ENCODE results near the gene BOLA1.

DNA sequence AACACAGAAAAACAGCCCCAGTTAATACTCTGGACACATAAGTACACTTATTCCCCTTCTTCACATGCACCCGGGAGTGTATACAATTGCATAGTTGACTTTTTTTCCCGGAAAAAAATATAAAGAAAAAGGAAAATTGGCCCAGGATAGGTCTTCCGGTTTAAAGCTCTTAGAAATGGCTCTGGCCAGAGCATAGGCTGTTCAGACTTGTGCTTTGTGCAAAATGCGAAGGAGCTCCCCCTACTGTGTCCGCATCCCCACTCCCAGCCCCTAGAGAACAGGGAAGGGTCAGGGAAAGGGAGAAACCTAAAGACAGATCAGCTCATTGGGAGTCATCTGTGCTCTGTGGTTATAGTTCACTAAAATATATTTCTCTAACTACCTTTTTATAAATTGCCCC, 42.8 kb downstream of the BOLA1 start:
- TF ChIP-seq, protein P1, sequence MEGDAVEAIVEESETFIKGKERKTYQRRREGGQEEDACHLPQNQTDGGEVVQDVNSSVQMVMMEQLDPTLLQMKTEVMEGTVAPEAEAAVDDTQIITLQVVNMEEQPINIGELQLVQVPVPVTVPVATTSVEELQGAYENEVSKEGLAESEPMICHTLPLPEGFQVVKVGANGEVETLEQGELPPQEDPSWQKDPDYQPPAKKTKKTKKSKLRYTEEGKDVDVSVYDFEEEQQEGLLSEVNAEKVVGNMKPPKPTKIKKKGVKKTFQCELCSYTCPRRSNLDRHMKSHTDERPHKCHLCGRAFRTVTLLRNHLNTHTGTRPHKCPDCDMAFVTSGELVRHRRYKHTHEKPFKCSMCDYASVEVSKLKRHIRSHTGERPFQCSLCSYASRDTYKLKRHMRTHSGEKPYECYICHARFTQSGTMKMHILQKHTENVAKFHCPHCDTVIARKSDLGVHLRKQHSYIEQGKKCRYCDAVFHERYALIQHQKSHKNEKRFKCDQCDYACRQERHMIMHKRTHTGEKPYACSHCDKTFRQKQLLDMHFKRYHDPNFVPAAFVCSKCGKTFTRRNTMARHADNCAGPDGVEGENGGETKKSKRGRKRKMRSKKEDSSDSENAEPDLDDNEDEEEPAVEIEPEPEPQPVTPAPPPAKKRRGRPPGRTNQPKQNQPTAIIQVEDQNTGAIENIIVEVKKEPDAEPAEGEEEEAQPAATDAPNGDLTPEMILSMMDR (IDR thresholded peaks at IDR 0.05; ENCODE audit: borderline replicate concordance, extremely low read depth, low read length, poor library complexity, severe bottlenecking) = peak; percentile 8
- TF ChIP-seq EZH2 (IDR thresholded peaks at IDR 0.05; ENCODE audit: borderline replicate concordance, low read depth, low read length, severe bottlenecking) = no peak
